HUES6 (cell line): ENCODE data around the gene SLC25A21.
"Not testable (repeated sequence)": the region's sequence is repeated elsewhere in the genome, so short reads cannot be mapped to it uniquely, and the experiment has no call there.

ENCODE experiments used
- H3K27ac ChIP-seq: 2 replicates; pipeline ENCODE4 v1.7.0; 2013; ENCODE audit warnings: low read depth, mild to moderate bottlenecking, low read length, inconsistent platforms
- H3K27me3 ChIP-seq: 2 replicates; pipeline ENCODE4 v1.6.1; 2013; ENCODE audit warnings: low read length; ENCODE audit not compliant: control insufficient read depth, insufficient read depth
- H3K36me3 ChIP-seq: 2 replicates; pipeline ENCODE4 v1.6.1; 2013; ENCODE audit warnings: low read length; ENCODE audit not compliant: control insufficient read depth, insufficient read depth
- H3K4me1 ChIP-seq: 2 replicates; pipeline ENCODE4 v1.6.1; 2013; ENCODE audit warnings: low read length; ENCODE audit not compliant: control insufficient read depth, insufficient read depth
- H3K4me3 ChIP-seq: 2 replicates; pipeline ENCODE4 v1.5.1; 2013; ENCODE audit warnings: low read depth, low read length
- H3K9ac ChIP-seq: one replicate; pipeline ENCODE4 v1.6.1; 2013; ENCODE audit warnings: mild to moderate bottlenecking, low read length
- H3K9me3 ChIP-seq: 2 replicates; pipeline ENCODE4 v1.6.1; 2013; ENCODE audit warnings: low read depth, low read length; ENCODE audit not compliant: control insufficient read depth, insufficient read depth

SLC25A21 gene

GRCh38 chr14:36981832-36982529 is 190.4 kb downstream of the SLC25A21 start:
- no peaks in the 10 kb centered on the region for H3K36me3 ChIP-seq
- H3K27me3 ChIP-seq, result no peaks in the 10 kb centered on the region
- no peak overlapping the region for H3K4me3 ChIP-seq
- H3K9ac ChIP-seq, result no peak overlapping the region
- no peaks in the 10 kb centered on the region for H3K4me1 ChIP-seq
- no peaks in the 10 kb centered on the region for H3K9me3 ChIP-seq
- no peak overlapping the region for H3K27ac ChIP-seq

GRCh38 chr14:36980413-36980812 is 192.0 kb downstream of the SLC25A21 start:
- not testable (repeated sequence) for H3K9me3 ChIP-seq, H3K9ac ChIP-seq, H3K27ac ChIP-seq, H3K36me3 ChIP-seq, H3K27me3 ChIP-seq, H3K4me3 ChIP-seq, H3K4me1 ChIP-seq

GRCh38 chr14:36979863-36980262 is 192.5 kb downstream of the SLC25A21 start:
- Histone ChIP-seq H3K4me3 (no peak overlapping the region), H3K9ac (no peak overlapping the region), H3K4me1 (peaks cover 8% of the 10 kb centered on the region), H3K27ac (no peak overlapping the region), H3K9me3 (no peaks in the 10 kb centered on the region), H3K27me3 (no peaks in the 10 kb centered on the region), H3K36me3 (no peaks in the 10 kb centered on the region)

GRCh38 chr14:36976571-36977023 is 195.8 kb downstream of the SLC25A21 start:
- Histone ChIP-seq H3K9ac (no peak overlapping the region), H3K27me3 (no peaks in the 10 kb centered on the region), H3K9me3 (no peaks in the 10 kb centered on the region), H3K4me3 (no peak overlapping the region), H3K4me1 (peaks cover 8% of the 10 kb centered on the region), H3K36me3 (no peaks in the 10 kb centered on the region), H3K27ac (0 out of 2 replicates have a peak overlapping the region, but pooled peaks have one; percentile 14)

- H3K9ac ChIP-seq, result no peak overlapping the region
- H3K27ac ChIP-seq, result no peak overlapping the region
- no peaks in the 10 kb centered on the region for H3K27me3 ChIP-seq
- no peaks in the 10 kb centered on the region for H3K9me3 ChIP-seq
- no peaks in the 10 kb centered on the region for H3K36me3 ChIP-seq
- H3K4me1 ChIP-seq, result peaks cover 8% of the 10 kb centered on the region
- H3K4me3 ChIP-seq, result no peak overlapping the region
Measured at GRCh38 chr14:36975834-36976233, 196.6 kb downstream of the SLC25A21 start.

GRCh38 chr14:36974985-36975384 is 197.4 kb downstream of the SLC25A21 start:
- peaks cover 8% of the 10 kb centered on the region for H3K4me1 ChIP-seq
- H3K27ac ChIP-seq, result no peak overlapping the region
- no peaks in the 10 kb centered on the region for H3K9me3 ChIP-seq
- no peak overlapping the region for H3K4me3 ChIP-seq
- H3K9ac ChIP-seq, result no peak overlapping the region
- no peaks in the 10 kb centered on the region for H3K36me3 ChIP-seq
- H3K27me3 ChIP-seq, result no peaks in the 10 kb centered on the region

- H3K27me3 ChIP-seq, result no peaks in the 10 kb centered on the region
- H3K4me3 ChIP-seq, result no peak overlapping the region
- H3K27ac ChIP-seq, result no peak overlapping the region
- H3K9ac ChIP-seq, result no peak overlapping the region
- H3K4me1 ChIP-seq, result peaks cover 8% of the 10 kb centered on the region
- no peaks in the 10 kb centered on the region for H3K36me3 ChIP-seq
- no peaks in the 10 kb centered on the region for H3K9me3 ChIP-seq
Measured at GRCh38 chr14:36973806-36974442, 198.5 kb downstream of the SLC25A21 start.

- H3K4me3 ChIP-seq, result no peak overlapping the region
- no peaks in the 10 kb centered on the region for H3K27me3 ChIP-seq
- no peak overlapping the region for H3K27ac ChIP-seq
- no peaks in the 10 kb centered on the region for H3K9me3 ChIP-seq
- no peaks in the 10 kb centered on the region for H3K36me3 ChIP-seq
- H3K4me1 ChIP-seq, result peaks cover 2% of the 10 kb centered on the region
- no peak overlapping the region for H3K9ac ChIP-seq
Measured at GRCh38 chr14:36971263-36971855, 201.0 kb downstream of the SLC25A21 start.

- Histone ChIP-seq H3K36me3 (no peaks in the 10 kb centered on the region), H3K9me3 (no peaks in the 10 kb centered on the region), H3K4me3 (no peak overlapping the region), H3K9ac (no peak overlapping the region), H3K27ac (no peak overlapping the region), H3K27me3 (no peaks in the 10 kb centered on the region), H3K4me1 (no peaks in the 10 kb centered on the region)
Measured at GRCh38 chr14:36967892-36968555, 204.4 kb downstream of the SLC25A21 start.

GRCh38 chr14:36955967-36956366 is 216.4 kb downstream of the SLC25A21 start:
- peaks cover 1% of the 10 kb centered on the region; the same call in 1 of the 2 replicates for H3K4me1 ChIP-seq
- no peak overlapping the region for H3K27ac ChIP-seq
- no peak overlapping the region for H3K4me3 ChIP-seq
- no peaks in the 10 kb centered on the region for H3K9me3 ChIP-seq
- no peaks in the 10 kb centered on the region for H3K27me3 ChIP-seq
- no peak overlapping the region for H3K9ac ChIP-seq
- H3K36me3 ChIP-seq, result no peaks in the 10 kb centered on the region

GRCh38 chr14:36955376-36955775 is 217.0 kb downstream of the SLC25A21 start:
- Histone ChIP-seq H3K36me3 (no peaks in the 10 kb centered on the region), H3K27me3 (no peaks in the 10 kb centered on the region), H3K27ac (no peak overlapping the region), H3K9ac (no peak overlapping the region), H3K4me3 (no peak overlapping the region), H3K4me1 (peaks cover 7% of the 10 kb centered on the region; the same call in 1 of the 2 replicates), H3K9me3 (no peaks in the 10 kb centered on the region)
